HCT116 (cell line): ENCODE measurements around the gene GYPA. TPM values are rescaled to one million over a fixed set of nuclear protein-coding genes. Genes with fewer than 3 reads are reported as not detected.
"Not testable (repeated sequence)": the region's sequence is repeated elsewhere in the genome, so short reads cannot be mapped to it uniquely, and the experiment has no call there.

Experiments used
- ATAC-seq: fragments of 200-7000 bp; cut with Tn5 transposase; 2 replicates; pipeline ENCODE4 v1.9.1; 2020; ENCODE audit warnings: mild to moderate bottlenecking, moderate library complexity
- BruUV-seq: library from RNA; stranded (reverse); fragments of 400-500 nt; replicated peaks from 2 replicates; lab custom pipeline; 2021; lab: Mats Ljungman, UMichigan
- CTCF ChIA-PET: fragments of 300-600 bp; sonication (Branson Sonifier 250); formaldehyde crosslinking; loops from one replicate; lab custom pipeline; 2021; ENCODE audit warnings: antibody characterized with exemption; lab: Charles Lee
- POLR2A ChIA-PET: fragments of 300-600, 350-600 bp; sonication (Branson Sonifier 250); formaldehyde crosslinking; loops from one replicate; lab custom pipeline; 2021; ENCODE audit warnings: antibody characterized with exemption; lab: Charles Lee
- RAD21 ChIA-PET, 2 experiments: fragments of 300-600 bp; sonication (Branson Sonifier 250); formaldehyde crosslinking; loops; one replicate each; lab custom pipeline; 2023; ENCODE audit warnings: low total read pairs in 2 of 2; ENCODE audit not compliant: uncharacterized antibody in 2 of 2, unreplicated experiment in 2 of 2, low non-redundant PET in 1 of 2; lab: Charles Lee
- DNase-seq: peaks from one replicate; pipeline ENCODE4 v3.0.0-alpha.2; 2010; ENCODE audit warnings: low read depth, low spot score
- H2AFZ ChIP-seq: fragments of 200-600 bp; shearing (Covaris generic), sonication (generic); 2 replicates; pipeline ENCODE4 v1.6.1; 2017; ENCODE audit warnings: low read depth, mixed run types, mixed read lengths, antibody characterized with exemption, low read length; ENCODE audit not compliant: poor library complexity, severe bottlenecking
- H3K27ac ChIP-seq: 2 replicates; pipeline ENCODE4 v1.5.1; 2012; ENCODE audit warnings: low read depth, low read length
- H3K27me3 ChIP-seq: fragments of 200-600 bp; sonication (generic); 2 replicates; pipeline ENCODE4 v1.6.1; 2016; ENCODE audit warnings: mixed run types, low read length, mixed read lengths; ENCODE audit not compliant: insufficient read depth
- H3K36me3 ChIP-seq, 2 experiments: fragments of 200-500 bp in 1 of 2; fragments of 200-600 bp in 1 of 2; sonication (Bioruptor generic) in 1 of 2; sonication (generic) in 1 of 2; 2 replicates each; pipeline versions ENCODE4 v1.5.1 to v1.6.1; 2014 to 2016; ENCODE audit warnings: low read length in 2 of 2, inconsistent platforms in 1 of 2, mixed read lengths in 1 of 2, mixed run types in 1 of 2; ENCODE audit not compliant: insufficient read depth in 2 of 2, control insufficient read depth in 1 of 2
- H3K4me1 ChIP-seq, 2 experiments: fragments of 200-600 bp in 1 of 2; sonication (generic) in 1 of 2; 2 replicates each; pipeline versions ENCODE4 v1.5.1 to v1.6.1; 2012 to 2017; ENCODE audit warnings: low read length in 2 of 2, inconsistent platforms in 1 of 2, mild to moderate bottlenecking in 1 of 2, mixed read lengths in 1 of 2, mixed run types in 1 of 2, moderate library complexity in 1 of 2; ENCODE audit not compliant: insufficient read depth in 2 of 2, control insufficient read depth in 1 of 2
- H3K4me2 ChIP-seq: fragments of 200-600 bp; sonication (generic); 2 replicates; pipeline ENCODE4 v1.6.1; 2017; ENCODE audit warnings: mixed run types, low read length, mixed read lengths
- H3K4me3 ChIP-seq, 2 experiments: fragments of 200-600 bp in 1 of 2; sonication (generic) in 1 of 2; replicated peaks in 1 of 2; 2 replicates each; pipeline ENCODE4 v1.5.1; 2011 to 2016; ENCODE audit warnings: low read length in 2 of 2, control low read depth in 1 of 2, low read depth in 1 of 2, mild to moderate bottlenecking in 1 of 2, mixed read lengths in 1 of 2, mixed run types in 1 of 2
- H3K79me2 ChIP-seq: fragments of 200-600 bp; sonication (generic); 2 replicates; pipeline ENCODE4 v1.6.1; 2017; ENCODE audit warnings: mild to moderate bottlenecking, mixed run types, low read length, moderate library complexity, mixed read lengths; ENCODE audit not compliant: insufficient read depth
- H3K9ac ChIP-seq: fragments of 200-600 bp; sonication (generic); 2 replicates; pipeline ENCODE4 v1.6.1; 2016; ENCODE audit warnings: low read length, mixed read lengths
- H3K9me2 ChIP-seq: fragments of 200-600 bp; sonication (generic), shearing (Covaris generic); 2 replicates; pipeline ENCODE4 v1.6.1; 2017; ENCODE audit warnings: mixed run types, mild to moderate bottlenecking, moderate library complexity; ENCODE audit not compliant: insufficient read depth
- H3K9me3 ChIP-seq, 2 experiments: fragments of 200-500 bp in 1 of 2; fragments of 200-600 bp in 1 of 2; sonication (Bioruptor generic) in 1 of 2; sonication (generic) in 1 of 2; 2 replicates each; pipeline ENCODE4 v1.6.1; 2014 to 2017; ENCODE audit warnings: low read length in 2 of 2, mixed read lengths in 2 of 2, inconsistent platforms in 1 of 2, low read depth in 1 of 2, mild to moderate bottlenecking in 1 of 2, mixed run types in 1 of 2, moderate library complexity in 1 of 2; ENCODE audit not compliant: control insufficient read depth in 1 of 2, insufficient read depth in 1 of 2
- H4K20me1 ChIP-seq: fragments of 200-600 bp; sonication (generic), shearing (Covaris generic); 2 replicates; pipeline ENCODE4 v1.6.1; 2017; ENCODE audit warnings: mixed run types, mild to moderate bottlenecking, moderate library complexity; ENCODE audit not compliant: insufficient read depth
- ATF3 ChIP-seq: IDR thresholded peaks from 2 replicates; pipeline ENCODE4 v1.6.1; 2012
- CBX3 ChIP-seq: IDR thresholded peaks from 2 replicates; pipeline ENCODE4 v1.6.1; 2012; ENCODE audit warnings: low read depth
- CEBPB ChIP-seq: IDR thresholded peaks from 2 replicates; pipeline ENCODE4 v1.6.1; 2012; ENCODE audit warnings: low read depth
- CTCF ChIP-seq, 3 experiments: fragments of 200-600 bp in 1 of 3; sonication (generic) in 1 of 3; IDR thresholded peaks in 2 of 3; conservative IDR thresholded peaks in 1 of 3; 2 replicates each; pipeline ENCODE4 v1.5.1; 2012 to 2017; ENCODE audit warnings: low read depth in 2 of 3, low read length in 2 of 3, antibody characterized with exemption in 1 of 3, borderline replicate concordance in 1 of 3, control low read depth in 1 of 3, mild to moderate bottlenecking in 1 of 3, mixed read lengths in 1 of 3, mixed run types in 1 of 3, moderate library complexity in 1 of 3; ENCODE audit not compliant: insufficient read depth in 1 of 3
- EGR1 ChIP-seq: IDR thresholded peaks from 2 replicates; pipeline ENCODE4 v1.6.1; 2012; ENCODE audit warnings: low read depth
- EZH2phosphoT487 ChIP-seq: fragments of 200-600 bp; IDR thresholded peaks from 2 replicates; pipeline ENCODE4 v1.6.1; 2018; ENCODE audit warnings: antibody characterized with exemption, borderline replicate concordance
- MAX ChIP-seq: IDR thresholded peaks from 2 replicates; pipeline ENCODE4 v1.6.1; 2012
- POLR2A ChIP-seq: IDR thresholded peaks from 2 replicates; pipeline ENCODE4 v1.7.0; 2011; ENCODE audit warnings: borderline replicate concordance; ENCODE audit not compliant: insufficient read depth, insufficient read length; ENCODE audit errors: extremely low read depth
- REST ChIP-seq: IDR thresholded peaks from 2 replicates; pipeline ENCODE4 v1.6.1; 2012; ENCODE audit warnings: low read depth
- SIN3A ChIP-seq: IDR thresholded peaks from 2 replicates; pipeline ENCODE4 v1.6.1; 2012; ENCODE audit warnings: low read depth
- SP1 ChIP-seq: IDR thresholded peaks from 2 replicates; pipeline ENCODE4 v1.6.1; 2012; ENCODE audit warnings: low read depth
- TCF7L2 ChIP-seq: IDR thresholded peaks from 2 replicates; pipeline ENCODE4 v1.7.0; 2011; ENCODE audit warnings: borderline replicate concordance, inconsistent platforms; ENCODE audit not compliant: insufficient read depth, insufficient read length; ENCODE audit errors: extremely low read depth
- YY1 ChIP-seq: IDR thresholded peaks from 2 replicates; pipeline ENCODE4 v1.6.1; 2011; ENCODE audit warnings: low read length, low read depth, moderate library complexity, mild to moderate bottlenecking; ENCODE audit not compliant: insufficient replicate concordance; ENCODE audit errors: extremely low read depth
- ZFX ChIP-seq: fragments of 450-650 bp; IDR thresholded peaks from 2 replicates; pipeline ENCODE4 v1.6.1; 2017
- ZNF274 ChIP-seq: fragments of 200-500 bp; sonication (Bioruptor generic); IDR thresholded peaks from 2 replicates; pipeline ENCODE4 v1.6.1; 2014; ENCODE audit warnings: mild to moderate bottlenecking, low read depth, low read length, inconsistent platforms
- intact Hi-C: fragments of 100-400 bp; cut with micrococcal nuclease; formaldehyde crosslinking; loops from 2 replicates; pipeline ENCODE4 v1.10.0; 2022
- total RNA-seq: library from RNA; stranded (reverse); gene quantifications from one replicate; pipeline ENCODE4 v1.2.1, GENCODE V29; 2021; ENCODE audit not compliant: unreplicated experiment

Gene GYPA
- total RNA-seq, 1 experiment from 2014 or later: not detected

GRCh38 chr4:144141493-144141892, 975 bp upstream of the GYPA start:
- ChIA-PET POLR2A (no interaction called here), CTCF (no interaction called here), RAD21 (no interaction called here)
- Histone ChIP-seq H2AFZ (no peak overlapping the region), H3K79me2 (no peaks in the 10 kb centered on the region), H3K4me1 (no peaks in the 10 kb centered on the region), H3K9me3 (no peaks in the 10 kb centered on the region), H3K27me3 (no peaks in the 10 kb centered on the region), H4K20me1 (no peaks in the 10 kb centered on the region), H3K9ac (no peak overlapping the region), H3K4me2 (no peak overlapping the region), H3K36me3 (no peaks in the 10 kb centered on the region), H3K4me3 (no peak overlapping the region), H3K9me2 (no peaks in the 10 kb centered on the region), H3K27ac (no peak overlapping the region)
- intact Hi-C loops: loop anchor here (5.0 kb wide), 2 partner anchors 369 to 554 kb away; no protein-coding TSS in a partner anchor
- no peak for ATAC-seq
- no peak for DNase-seq
- BruUV-seq: no TSS peak
- TF ChIP-seq REST: no peak
- TF ChIP-seq EGR1: no peak
- no peak for TF ChIP-seq CEBPB
- TF ChIP-seq POLR2A: no peak
- TF ChIP-seq CTCF (IDR thresholded peaks at IDR 0.05 in 2 of 3, conservative IDR thresholded peaks at IDR 0.05 in 1 of 3; ENCODE audit: borderline replicate concordance in 1 of 3, insufficient read depth in 1 of 3, low read depth in 2 of 3, low read length in 2 of 3): no peak
- TF ChIP-seq ATF3: no peak
- no peak for TF ChIP-seq ZFX
- no peak for TF ChIP-seq EZH2phosphoT487
- no peak for TF ChIP-seq MAX
- no peak for TF ChIP-seq ZNF274
- no peak for TF ChIP-seq YY1
- no peak for TF ChIP-seq SIN3A
- TF ChIP-seq SP1: no peak
- no peak for TF ChIP-seq TCF7L2
- no peak for TF ChIP-seq CBX3

GRCh38 chr4:144139991-144140390, 527 bp downstream of the GYPA start:
- CTCF ChIA-PET, H3K9ac ChIP-seq, POLR2A ChIA-PET, H4K20me1 ChIP-seq, H3K4me3 ChIP-seq, H3K27ac ChIP-seq, RAD21 ChIA-PET, H3K9me2 ChIP-seq, DNase-seq, H2AFZ ChIP-seq, H3K27me3 ChIP-seq, H3K4me1 ChIP-seq, BruUV-seq, H3K4me2 ChIP-seq, H3K9me3 ChIP-seq, H3K79me2 ChIP-seq, H3K36me3 ChIP-seq, ATAC-seq: not testable (repeated sequence)
- intact Hi-C loops: loop anchor here (5.0 kb wide), 2 partner anchors 368 to 553 kb away; no protein-coding TSS in a partner anchor
